Measurements from ENCODE around the gene IL31.

GRCh38 chr12:122197612-122197966 lies 23.6 kb upstream of the IL31 start:
- TF ChIP-seq CTCF (IDR thresholded peaks at IDR 0.05; ENCODE audit: extremely low read depth in 1 of 2, insufficient read depth in 1 of 2, low read depth in 1 of 2, low read length in 2 of 2) (no peak), MAX (IDR thresholded peaks at IDR 0.05; ENCODE audit: insufficient read depth, insufficient read length) (no peak), EZH2 (IDR thresholded peaks at IDR 0.05; ENCODE audit: borderline replicate concordance, low read depth, low read length, severe bottlenecking) (no peak), POLR2AphosphoS5 (IDR thresholded peaks at IDR 0.05; ENCODE audit: insufficient read depth, low read depth, low read length) (no peak)

Measured in endothelial cell of umbilical vein (primary cell).